ENCODE results near the gene CMC2.

The CMC2 gene

DNA sequence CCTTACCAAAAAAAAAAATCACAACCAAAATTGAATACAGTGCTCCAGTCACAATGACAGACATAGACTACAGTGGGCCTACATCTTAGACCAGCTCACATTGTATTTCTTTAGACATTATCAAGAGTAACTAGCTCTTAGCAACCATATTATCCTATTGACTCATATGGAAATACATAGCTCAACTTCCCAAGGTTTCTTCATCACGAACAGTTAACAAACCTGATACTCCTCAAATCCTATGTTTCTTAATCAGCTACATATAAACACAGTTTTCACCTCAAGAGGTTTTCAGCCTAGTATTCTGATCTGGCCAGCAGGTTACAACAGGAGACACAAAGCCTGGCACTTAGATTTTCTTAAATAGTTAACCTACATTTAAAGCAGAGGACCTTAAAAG lies 29.7 kb downstream of the CMC2 start:
- Histone ChIP-seq H3K9me3 (ENCODE audit: control insufficient read depth, insufficient read depth, low read depth, low read length) (no peaks in the 10 kb centered on the region), H3K36me3 (ENCODE audit: control insufficient read depth in 2 of 2, insufficient read depth in 1 of 2, low read length in 2 of 2) (peaks cover 6 to 12% of the 10 kb centered on the region in 2 experiments), H3K4me3 (ENCODE audit: low read depth, low read length) (no peak overlapping the region), H3K4me1 (ENCODE audit: control insufficient read depth, insufficient read depth, low read length) (no peaks in the 10 kb centered on the region), H3K27ac (ENCODE audit: extremely low read depth, low read depth, low read length) (no peak overlapping the region)
- POLR2A ChIA-PET: interaction anchor here (0.9 kb wide), 1 partner anchor 30 kb away, joined by 3 read pairs; the partner anchor contains the start of genes CENPN and CMC2
- CTCF ChIA-PET: interaction anchor here (0.6 kb wide), 1 partner anchor 21 kb away, joined by 8 read pairs; no protein-coding TSS in a partner anchor
- no peak for TF ChIP-seq ZNF133 (tag by site-specific recombination; IDR thresholded peaks at IDR 0.05)
- no peak for TF ChIP-seq GLI2 (tag by site-specific recombination; IDR thresholded peaks at IDR 0.05; ENCODE audit: borderline replicate concordance, low read depth)
- no peak for TF ChIP-seq ZBTB20 (tag by site-specific recombination; IDR thresholded peaks at IDR 0.05)
- no peak for TF ChIP-seq ZNF660 (tag by site-specific recombination; IDR thresholded peaks at IDR 0.05)
- TF ChIP-seq ZNF658 (tag by site-specific recombination; IDR thresholded peaks at IDR 0.05): no peak
- no peak for TF ChIP-seq ZSCAN30 (tag by site-specific recombination; IDR thresholded peaks at IDR 0.05)
- TF ChIP-seq ZNF843 (tag by site-specific recombination; IDR thresholded peaks at IDR 0.05): no peak
- no peak for TF ChIP-seq ZNF571 (tag by site-specific recombination; IDR thresholded peaks at IDR 0.05)
- TF ChIP-seq ZNF530 (tag by site-specific recombination; IDR thresholded peaks at IDR 0.05; ENCODE audit: low read depth): no peak
- no peak; the same call in 1 of the 2 replicates for TF ChIP-seq ZNF555 (tag by site-specific recombination; conservative IDR thresholded peaks at IDR 0.05)
- TF ChIP-seq, protein P1, sequence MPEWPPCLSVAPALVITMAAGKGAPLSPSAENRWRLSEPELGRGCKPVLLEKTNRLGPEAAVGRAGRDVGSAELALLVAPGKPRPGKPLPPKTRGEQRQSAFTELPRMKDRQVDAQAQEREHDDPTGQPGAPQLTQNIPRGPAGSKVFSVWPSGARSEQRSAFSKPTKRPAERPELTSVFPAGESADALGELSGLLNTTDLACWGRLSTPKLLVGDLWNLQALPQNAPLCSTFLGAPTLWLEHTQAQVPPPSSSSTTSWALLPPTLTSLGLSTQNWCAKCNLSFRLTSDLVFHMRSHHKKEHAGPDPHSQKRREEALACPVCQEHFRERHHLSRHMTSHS (tag by site-specific recombination; IDR thresholded peaks at IDR 0.05): no peak
- TF ChIP-seq, protein P2, sequence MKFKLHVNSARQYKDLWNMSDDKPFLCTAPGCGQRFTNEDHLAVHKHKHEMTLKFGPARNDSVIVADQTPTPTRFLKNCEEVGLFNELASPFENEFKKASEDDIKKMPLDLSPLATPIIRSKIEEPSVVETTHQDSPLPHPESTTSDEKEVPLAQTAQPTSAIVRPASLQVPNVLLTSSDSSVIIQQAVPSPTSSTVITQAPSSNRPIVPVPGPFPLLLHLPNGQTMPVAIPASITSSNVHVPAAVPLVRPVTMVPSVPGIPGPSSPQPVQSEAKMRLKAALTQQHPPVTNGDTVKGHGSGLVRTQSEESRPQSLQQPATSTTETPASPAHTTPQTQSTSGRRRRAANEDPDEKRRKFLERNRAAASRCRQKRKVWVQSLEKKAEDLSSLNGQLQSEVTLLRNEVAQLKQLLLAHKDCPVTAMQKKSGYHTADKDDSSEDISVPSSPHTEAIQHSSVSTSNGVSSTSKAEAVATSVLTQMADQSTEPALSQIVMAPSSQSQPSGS (tag by site-specific recombination; IDR thresholded peaks at IDR 0.05; ENCODE audit: low read depth): no peak
- TF ChIP-seq ZNF114 (tag by site-specific recombination; IDR thresholded peaks at IDR 0.05): no peak
- TF ChIP-seq ZNF621 (tag by site-specific recombination; IDR thresholded peaks at IDR 0.05): no peak
- TF ChIP-seq ZNF558 (tag by site-specific recombination; IDR thresholded peaks at IDR 0.05): no peak
- no peak for TF ChIP-seq ZBTB48 (tag by site-specific recombination; IDR thresholded peaks at IDR 0.05)
- TF ChIP-seq ZNF768 (tag by site-specific recombination; IDR thresholded peaks at IDR 0.05): no peak
- no peak for TF ChIP-seq ZBTB1 (tag by site-specific recombination; IDR thresholded peaks at IDR 0.05)
- TF ChIP-seq, protein P3, sequence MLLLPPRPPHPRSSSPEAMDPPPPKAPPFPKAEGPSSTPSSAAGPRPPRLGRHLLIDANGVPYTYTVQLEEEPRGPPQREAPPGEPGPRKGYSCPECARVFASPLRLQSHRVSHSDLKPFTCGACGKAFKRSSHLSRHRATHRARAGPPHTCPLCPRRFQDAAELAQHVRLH (tag by site-specific recombination; IDR thresholded peaks at IDR 0.05): no peak

DNA sequence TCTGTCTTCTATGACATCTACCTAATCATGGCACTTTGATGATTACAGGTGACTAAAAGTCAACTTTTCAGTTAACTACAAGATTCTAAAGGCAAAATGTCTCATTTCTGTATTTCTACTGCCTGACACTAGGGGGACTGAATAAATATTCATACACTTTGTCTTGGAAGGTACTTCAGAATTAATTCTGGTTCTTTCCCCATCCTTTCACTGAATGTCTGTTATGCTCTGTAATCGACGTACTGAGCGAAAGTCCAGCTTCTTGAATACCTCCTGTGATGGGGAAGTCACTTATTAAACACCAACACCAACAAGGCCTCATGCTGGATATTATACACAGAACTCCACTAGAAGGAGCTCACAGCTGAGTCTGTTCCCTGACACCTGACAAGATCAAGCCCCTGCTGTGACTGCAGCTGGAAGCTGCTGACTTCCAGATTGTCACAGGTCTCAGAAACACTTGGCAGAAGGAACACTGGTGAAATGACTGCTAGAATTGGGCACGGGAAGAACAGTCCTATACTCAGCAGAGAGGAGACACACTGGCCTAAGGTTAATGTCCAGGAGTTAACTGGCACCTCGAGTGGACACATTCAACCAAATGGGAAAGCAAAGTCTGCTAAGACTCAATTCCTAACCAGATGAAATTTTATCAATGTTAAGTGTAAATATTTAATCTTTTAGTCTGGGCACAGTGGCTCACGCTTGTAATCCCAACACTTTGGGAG lies 31.9 kb downstream of the CMC2 start:
- no peaks in the 10 kb centered on the region for H3K4me1 ChIP-seq (ENCODE audit: control insufficient read depth, insufficient read depth, low read length)
- peaks cover 4 to 6% of the 10 kb centered on the region in 2 experiments for H3K36me3 ChIP-seq (ENCODE audit: control insufficient read depth in 2 of 2, insufficient read depth in 1 of 2, low read length in 2 of 2)
- ChIA-PET CTCF (interaction anchor here (0.6 to 2.1 kb wide), 16 partner anchors 9 to 765 kb away, joined by 3 to 14 read pairs (median 3); partner anchors contain the start of gene ATMIN), POLR2A (no interaction called here)
- H3K9me3 ChIP-seq (ENCODE audit: control insufficient read depth, insufficient read depth, low read depth, low read length): no peaks in the 10 kb centered on the region
- no peak overlapping the region for H3K27ac ChIP-seq (ENCODE audit: extremely low read depth, low read depth, low read length)
- TF ChIP-seq ZIC2 (tag by site-specific recombination; IDR thresholded peaks at IDR 0.05) (0 out of 2 replicates have a peak, but pooled peaks have one; percentile 24), ZNF175 (tag by site-specific recombination; IDR thresholded peaks at IDR 0.05) (no peak)
- TF ChIP-seq, protein P4, sequence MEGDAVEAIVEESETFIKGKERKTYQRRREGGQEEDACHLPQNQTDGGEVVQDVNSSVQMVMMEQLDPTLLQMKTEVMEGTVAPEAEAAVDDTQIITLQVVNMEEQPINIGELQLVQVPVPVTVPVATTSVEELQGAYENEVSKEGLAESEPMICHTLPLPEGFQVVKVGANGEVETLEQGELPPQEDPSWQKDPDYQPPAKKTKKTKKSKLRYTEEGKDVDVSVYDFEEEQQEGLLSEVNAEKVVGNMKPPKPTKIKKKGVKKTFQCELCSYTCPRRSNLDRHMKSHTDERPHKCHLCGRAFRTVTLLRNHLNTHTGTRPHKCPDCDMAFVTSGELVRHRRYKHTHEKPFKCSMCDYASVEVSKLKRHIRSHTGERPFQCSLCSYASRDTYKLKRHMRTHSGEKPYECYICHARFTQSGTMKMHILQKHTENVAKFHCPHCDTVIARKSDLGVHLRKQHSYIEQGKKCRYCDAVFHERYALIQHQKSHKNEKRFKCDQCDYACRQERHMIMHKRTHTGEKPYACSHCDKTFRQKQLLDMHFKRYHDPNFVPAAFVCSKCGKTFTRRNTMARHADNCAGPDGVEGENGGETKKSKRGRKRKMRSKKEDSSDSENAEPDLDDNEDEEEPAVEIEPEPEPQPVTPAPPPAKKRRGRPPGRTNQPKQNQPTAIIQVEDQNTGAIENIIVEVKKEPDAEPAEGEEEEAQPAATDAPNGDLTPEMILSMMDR (tag by site-specific recombination; IDR thresholded peaks at IDR 0.05): peak; percentile 37
- H3K4me3 ChIP-seq (ENCODE audit: low read depth, low read length): no peak overlapping the region
